ENCODE measurements around the gene MRNIP. TPM values are rescaled to one million over a fixed set of nuclear protein-coding genes. Genes with fewer than 3 reads are reported as not detected.

MRNIP gene
- total and polyA plus RNA-seq, 2 of the 8 experiments (the other 6 are each of a cell fraction or from before 2014, with no cell fraction given), result 29.6 TPM

GRCh38 chr5:179841621-179842020 is 17.0 kb downstream of the MRNIP start:
- no peak overlapping the region for H2BK15ac ChIP-seq (ENCODE audit: low read length)
- no peak overlapping the region for H4K91ac ChIP-seq (replicated peaks; ENCODE audit: insufficient read length, low read length)
- H3K4me1 ChIP-seq (replicated peaks in 1 of 4; ENCODE audit: control insufficient read depth in 3 of 4, insufficient read depth in 4 of 4, low read length in 3 of 4), result no peaks in the 10 kb centered on the region
- H3K4me2 ChIP-seq (ENCODE audit: insufficient read depth in 1 of 2, low read depth in 2 of 2, low read length in 2 of 2), result no peak overlapping the region
- H2BK5ac ChIP-seq (ENCODE audit: low read depth, low read length), result no peak overlapping the region
- POLR2A ChIA-PET (ENCODE audit: partially characterized antibody), result interaction anchor here (0.8 to 7.7 kb wide), 4 partner anchors 10 to 61 kb away, joined by 3 to 47 read pairs (median 4); no protein-coding TSS in a partner anchor
- no peak overlapping the region for H2BK20ac ChIP-seq (ENCODE audit: low read length)
- no peaks in the 10 kb centered on the region for H3K79me1 ChIP-seq (ENCODE audit: low read depth, low read length)
- H3K4ac ChIP-seq (replicated peaks; ENCODE audit: insufficient read length, low read depth, low read length), result no peak overlapping the region
- H3K27ac ChIP-seq (ENCODE audit: low read depth, low read length), result no peak overlapping the region
- no peak overlapping the region for H3K14ac ChIP-seq (ENCODE audit: insufficient read length)
- FAIRE-seq, result no peak
- WGBS, 2 experiments (ENCODE audit: extremely low coverage in 1 of 2, insufficient coverage in 1 of 2, insufficient read length in 1 of 2, insufficient replicate concordance in 2 of 2, low coverage in 1 of 2, low lambda C conversion rate in 2 of 2, missing lambda C conversion rate in 1 of 2), result 90% methylated on average over 8 of the region's 9 CpGs; no CpG with 5 or more reads in 1 of the 2 experiments
- no peak overlapping the region for H2AFZ ChIP-seq (ENCODE audit: low read length)
- H4K20me1 ChIP-seq (replicated peaks in 1 of 2; ENCODE audit: control insufficient read depth in 1 of 2, insufficient read depth in 2 of 2, low read length in 2 of 2), result peaks cover 2 to 6% of the 10 kb centered on the region in 2 experiments
- H3K9ac ChIP-seq (replicated peaks in 1 of 4; ENCODE audit: extremely low read depth in 1 of 4, low read depth in 3 of 4, low read length in 3 of 4), result no peak overlapping the region
- DNase-seq (ENCODE audit: low read depth in 1 of 2, low spot score in 2 of 2), result no peak
- H3K79me2 ChIP-seq (ENCODE audit: control insufficient read depth in 1 of 2, insufficient read depth in 2 of 2, low read length in 2 of 2), result no peaks in the 10 kb centered on the region
- H3K56ac ChIP-seq (replicated peaks; ENCODE audit: insufficient read length, low read depth, low read length), result no peak overlapping the region
- H3K36me3 ChIP-seq (ENCODE audit: control insufficient read depth in 2 of 4, insufficient read depth in 4 of 4, low read length in 3 of 4), result peaks cover 15 to 53% (median 36%) of the 10 kb centered on the region in 4 experiments
- H3K23me2 ChIP-seq (ENCODE audit: low read depth, low read length), result no peaks in the 10 kb centered on the region
- H3K18ac ChIP-seq (ENCODE audit: extremely low read depth, low read length), result no peak overlapping the region
- no peak overlapping the region for H3K4me3 ChIP-seq (ENCODE audit: extremely low read depth in 1 of 4, insufficient read depth in 2 of 4, low read depth in 3 of 4, low read length in 4 of 4)
- H2BK12ac ChIP-seq (ENCODE audit: low read depth, low read length), result no peak overlapping the region
- H4K8ac ChIP-seq (ENCODE audit: extremely low read depth, insufficient read depth, low read length), result no peak overlapping the region; the same call in 1 of the 2 replicates
- H3K23ac ChIP-seq (ENCODE audit: insufficient read length), result no peak overlapping the region
- no peak overlapping the region for H4K5ac ChIP-seq (ENCODE audit: insufficient read length, low read depth, low read length)
- H2AK5ac ChIP-seq (ENCODE audit: low read depth, low read length), result no peak overlapping the region
- no peaks in the 10 kb centered on the region for H3K27me3 ChIP-seq (replicated peaks in 1 of 4; ENCODE audit: control insufficient read depth in 3 of 4, extremely low read depth in 1 of 4, insufficient read depth in 3 of 4, low read length in 3 of 4)
- CTCF ChIA-PET (ENCODE audit: partially characterized antibody), result interaction anchor here (0.7 kb wide), 1 partner anchor 149 kb away, joined by 3 read pairs; no protein-coding TSS in a partner anchor
- peaks cover under 1 to 9% of the 10 kb centered on the region in 2 experiments; a peak in 3 of 4 replicates for H3K9me3 ChIP-seq (ENCODE audit: insufficient read depth in 2 of 2, low read depth in 1 of 2, low read length in 1 of 2)
- H2BK120ac ChIP-seq (replicated peaks; ENCODE audit: low read depth, low read length), result no peak overlapping the region
- no peak for TF ChIP-seq E2F6 (IDR thresholded peaks at IDR 0.05)
- no peak for TF ChIP-seq RXRA (IDR thresholded peaks at IDR 0.05; ENCODE audit: insufficient read depth, low read depth, low read length)
- TF ChIP-seq BCL11A (IDR thresholded peaks at IDR 0.05; ENCODE audit: low read depth in 2 of 2, low read length in 2 of 2), result no peak
- TF ChIP-seq TEAD4 (IDR thresholded peaks at IDR 0.05; ENCODE audit: low read depth, low read length), result no peak
- no peak for TF ChIP-seq SP4 (IDR thresholded peaks at IDR 0.05; ENCODE audit: low read length)
- no peak for TF ChIP-seq TBP (IDR thresholded peaks at IDR 0.05; ENCODE audit: low read depth, low read length)
- TF ChIP-seq SUZ12 (IDR thresholded peaks at IDR 0.05; ENCODE audit: low read length), result no peak
- no peak for TF ChIP-seq CTBP2 (IDR thresholded peaks at IDR 0.05; ENCODE audit: borderline replicate concordance, insufficient read depth, insufficient read length, low read length)

Data from H1 (cell line).